Measurements from ENCODE around the gene ZNF629.

Gene ZNF629

DNA sequence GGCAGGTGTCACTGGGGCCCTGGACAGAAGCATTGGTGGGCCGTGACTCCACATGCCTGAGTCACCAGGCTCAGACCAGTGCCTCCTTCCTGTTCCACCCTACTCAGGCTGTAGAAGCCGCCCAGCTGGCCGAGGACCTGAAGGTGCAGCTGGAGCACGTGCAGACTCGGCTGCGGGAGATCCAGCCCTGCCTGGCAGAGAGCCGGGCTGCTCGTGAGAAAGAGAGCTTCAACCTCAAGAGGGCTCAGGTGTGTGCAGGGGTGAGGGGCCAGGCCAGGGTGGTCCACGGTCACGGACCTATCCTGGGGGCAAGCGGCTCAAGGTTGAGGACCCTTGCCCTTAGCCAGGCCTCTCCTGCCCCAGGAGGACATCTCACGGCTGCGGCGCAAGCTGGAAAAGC is 15.3 kb downstream of the ZNF629 start:
- no peak for DNase-seq (ENCODE audit: low spot score)
- Histone ChIP-seq H3K4me3 (no peak overlapping the region), H3K27ac (no peak overlapping the region)
- TF ChIP-seq, protein P1, sequence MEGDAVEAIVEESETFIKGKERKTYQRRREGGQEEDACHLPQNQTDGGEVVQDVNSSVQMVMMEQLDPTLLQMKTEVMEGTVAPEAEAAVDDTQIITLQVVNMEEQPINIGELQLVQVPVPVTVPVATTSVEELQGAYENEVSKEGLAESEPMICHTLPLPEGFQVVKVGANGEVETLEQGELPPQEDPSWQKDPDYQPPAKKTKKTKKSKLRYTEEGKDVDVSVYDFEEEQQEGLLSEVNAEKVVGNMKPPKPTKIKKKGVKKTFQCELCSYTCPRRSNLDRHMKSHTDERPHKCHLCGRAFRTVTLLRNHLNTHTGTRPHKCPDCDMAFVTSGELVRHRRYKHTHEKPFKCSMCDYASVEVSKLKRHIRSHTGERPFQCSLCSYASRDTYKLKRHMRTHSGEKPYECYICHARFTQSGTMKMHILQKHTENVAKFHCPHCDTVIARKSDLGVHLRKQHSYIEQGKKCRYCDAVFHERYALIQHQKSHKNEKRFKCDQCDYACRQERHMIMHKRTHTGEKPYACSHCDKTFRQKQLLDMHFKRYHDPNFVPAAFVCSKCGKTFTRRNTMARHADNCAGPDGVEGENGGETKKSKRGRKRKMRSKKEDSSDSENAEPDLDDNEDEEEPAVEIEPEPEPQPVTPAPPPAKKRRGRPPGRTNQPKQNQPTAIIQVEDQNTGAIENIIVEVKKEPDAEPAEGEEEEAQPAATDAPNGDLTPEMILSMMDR (IDR thresholded peaks at IDR 0.05): no peak

DNA sequence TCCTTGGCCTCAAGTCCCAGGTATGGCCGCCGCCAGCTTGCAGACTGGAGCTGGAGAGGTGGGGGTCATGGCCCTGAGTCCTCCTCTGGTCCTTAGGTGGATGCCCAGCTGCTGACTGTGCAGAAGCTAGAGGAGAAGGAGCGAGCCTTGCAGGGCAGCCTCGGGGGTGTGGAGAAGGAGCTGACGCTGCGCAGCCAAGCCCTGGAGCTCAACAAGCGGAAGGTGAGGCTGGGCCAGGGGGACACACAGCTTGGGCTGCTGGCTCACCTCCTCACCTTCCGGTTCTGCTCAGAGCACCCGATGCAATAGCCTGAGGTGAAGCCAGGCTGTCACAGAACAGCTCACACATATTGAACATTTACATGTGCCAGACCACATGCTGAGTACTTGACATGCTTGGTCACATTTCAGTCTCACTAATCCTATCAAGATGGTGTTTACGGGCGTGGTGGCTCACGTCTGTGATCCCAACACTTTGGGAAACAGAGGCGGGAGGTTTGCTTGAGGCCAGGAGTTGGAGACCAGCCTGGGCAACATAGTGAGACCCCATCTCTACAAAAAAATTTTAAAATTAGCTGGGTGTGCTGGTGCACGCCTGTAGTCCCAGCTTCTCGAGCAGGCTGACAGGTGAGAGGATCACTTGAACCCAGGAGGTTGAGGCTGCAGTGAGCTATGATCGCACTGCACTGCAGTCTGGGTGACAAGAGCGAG is 17.5 kb downstream of the ZNF629 start:
- TF ChIP-seq, protein P1 (IDR thresholded peaks at IDR 0.05): no peak
- H3K27ac ChIP-seq: no peak overlapping the region
- H3K4me3 ChIP-seq: no peak overlapping the region
- DNase-seq (ENCODE audit: low spot score): peak; percentile 53

DNA sequence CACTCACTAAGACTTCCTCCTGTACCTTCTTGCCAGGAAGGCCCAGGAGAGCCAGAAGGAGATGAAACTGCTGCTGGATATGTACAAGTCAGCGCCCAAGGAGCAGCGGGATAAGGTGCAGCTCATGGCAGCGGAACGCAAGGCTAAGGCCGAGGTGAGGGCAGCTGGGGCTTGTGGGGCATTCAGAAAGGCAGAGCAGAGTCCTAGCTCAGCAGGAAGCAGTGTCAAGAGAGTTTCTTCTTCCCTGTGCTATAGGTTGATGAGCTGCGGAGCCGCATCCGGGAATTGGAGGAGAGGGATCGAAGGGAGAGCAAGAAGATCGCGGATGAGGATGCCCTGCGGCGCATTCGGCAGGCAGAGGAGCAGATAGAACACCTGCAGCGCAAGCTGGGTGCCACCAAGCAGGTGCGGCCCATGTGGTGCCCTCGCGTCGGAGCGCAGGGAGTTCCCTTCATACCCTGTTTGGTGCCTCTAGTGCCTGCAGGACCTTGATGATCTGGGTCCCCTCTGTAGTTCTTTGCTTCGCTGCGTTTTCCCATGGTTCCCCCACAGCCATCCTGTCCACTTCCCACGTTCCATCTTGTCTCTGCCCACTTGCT is 18.3 kb downstream of the ZNF629 start:
- no peak for DNase-seq (ENCODE audit: low spot score)
- TF ChIP-seq, protein P1 (IDR thresholded peaks at IDR 0.05): no peak

DNA sequence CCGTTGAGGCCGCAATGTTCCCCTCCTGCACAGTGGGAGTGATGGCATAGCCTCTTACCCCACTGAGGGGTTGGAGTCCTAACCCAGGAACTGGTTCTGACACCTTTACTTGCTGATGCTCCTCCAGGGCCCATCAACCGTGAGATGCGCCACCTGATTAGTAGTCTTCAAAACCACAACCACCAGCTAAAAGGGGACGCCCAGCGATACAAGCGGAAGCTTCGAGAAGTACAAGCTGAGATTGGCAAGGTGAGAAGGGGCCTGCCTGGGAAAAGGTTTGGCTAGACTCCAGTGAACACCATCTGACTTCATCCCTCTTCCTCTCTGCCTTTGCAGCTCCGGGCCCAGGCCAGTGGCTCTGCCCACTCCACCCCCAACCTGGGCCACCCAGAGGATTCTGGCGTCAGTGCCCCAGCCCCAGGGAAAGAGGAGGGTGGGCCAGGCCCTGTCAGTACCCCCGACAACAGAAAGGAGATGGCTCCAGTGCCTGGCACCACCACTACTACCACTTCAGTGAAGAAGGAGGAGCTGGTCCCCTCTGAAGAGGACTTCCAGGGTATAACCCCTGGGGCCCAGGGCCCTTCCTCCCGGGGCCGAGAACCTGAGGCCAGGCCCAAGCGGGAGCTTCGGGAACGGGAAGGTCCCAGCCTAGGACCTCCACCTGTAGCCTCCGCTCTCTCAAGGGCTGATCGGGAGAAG is 19.1 kb downstream of the ZNF629 start:
- H3K4me3 ChIP-seq: no peak overlapping the region
- TF ChIP-seq, protein P1 (IDR thresholded peaks at IDR 0.05): no peak
- H3K27ac ChIP-seq: no peak overlapping the region
- no peak for DNase-seq (ENCODE audit: low spot score)

More for the DNA sequence above, 18.3 kb downstream of the ZNF629 start:
- Histone ChIP-seq H3K4me3 (no peak overlapping the region), H3K27ac (no peak overlapping the region)

DNA sequence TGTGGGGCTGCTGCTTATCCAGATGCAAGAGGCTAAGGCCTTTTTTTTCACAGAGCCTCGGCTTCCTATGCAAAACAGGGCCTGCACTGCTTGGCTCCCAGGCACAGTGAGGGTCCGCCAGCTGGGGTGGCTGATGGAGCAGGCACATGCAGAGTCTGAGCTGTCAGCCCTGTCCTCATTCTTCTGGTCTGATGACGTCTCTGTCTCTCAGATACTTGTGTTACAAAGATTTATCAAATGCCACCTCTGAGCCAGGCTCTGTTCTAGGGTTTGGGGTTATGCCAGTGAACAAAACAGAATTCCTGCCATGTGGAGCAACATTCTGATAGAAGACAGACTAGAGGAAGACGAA is 20.1 kb downstream of the ZNF629 start:
- H3K27ac ChIP-seq: no peak overlapping the region
- no peak for DNase-seq (ENCODE audit: low spot score)
- no peak overlapping the region for H3K4me3 ChIP-seq

DNA sequence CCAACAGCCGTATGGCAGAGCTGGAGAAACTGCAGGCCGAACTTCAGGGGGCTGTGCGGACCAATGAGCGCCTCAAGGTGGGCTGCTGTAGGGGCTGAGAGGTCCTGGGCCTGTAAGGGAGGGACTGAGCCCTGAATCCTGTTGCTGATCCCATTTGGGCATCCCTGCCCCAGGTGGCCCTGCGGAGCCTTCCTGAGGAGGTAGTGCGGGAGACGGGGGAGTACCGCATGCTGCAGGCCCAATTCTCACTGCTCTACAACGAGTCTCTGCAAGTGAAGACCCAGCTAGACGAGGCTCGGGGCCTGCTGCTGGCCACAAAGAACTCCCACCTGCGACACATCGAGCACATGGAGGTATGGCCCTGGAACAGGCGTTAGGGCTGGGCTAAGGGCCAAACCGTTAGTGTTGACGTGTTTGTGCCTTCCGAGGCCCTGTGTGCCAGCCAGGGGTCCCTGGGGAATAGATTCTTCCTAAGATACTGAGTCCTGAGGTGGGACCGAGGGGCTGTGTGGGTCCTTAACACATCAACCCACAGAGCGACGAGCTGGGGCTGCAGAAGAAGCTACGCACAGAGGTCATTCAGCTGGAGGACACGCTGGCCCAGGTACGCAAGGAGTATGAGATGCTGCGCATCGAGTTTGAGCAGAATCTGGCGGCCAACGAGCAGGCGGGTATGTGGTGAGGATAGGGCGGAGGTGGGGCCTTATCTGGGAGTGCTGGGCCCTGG is 20.6 kb downstream of the ZNF629 start:
- Histone ChIP-seq H3K27ac (no peak overlapping the region), H3K4me3 (no peak overlapping the region)
- DNase-seq (ENCODE audit: low spot score): no peak
- TF ChIP-seq, protein P1 (IDR thresholded peaks at IDR 0.05): no peak

More for the DNA sequence above, 20.1 kb downstream of the ZNF629 start:
- TF ChIP-seq, protein P1 (IDR thresholded peaks at IDR 0.05): no peak

Data from coronary artery (tissue), 2 donors.